Testis (tissue), 3 donors: ENCODE data around the gene MFGE8. TPM values are rescaled to one million over a fixed set of nuclear protein-coding genes. Genes with fewer than 3 reads are reported as not detected.

Experiments
- DNase-seq: peaks from one replicate; pipeline ENCODE4 v3.0.0-alpha.2; 2019
- H3K27ac ChIP-seq, 2 donors: fragments of 200-600 bp; sonication (generic); one replicate each; pipeline ENCODE4 v1.5.1; 2019
- H3K27me3 ChIP-seq: fragments of 200-600 bp; sonication (generic); one replicate; pipeline ENCODE4 v1.5.1; 2019
- H3K36me3 ChIP-seq: fragments of 200-600 bp; sonication (generic); one replicate; pipeline ENCODE4 v1.5.1; 2017; ENCODE audit warnings: low read depth; ENCODE audit errors: missing control alignments
- H3K4me1 ChIP-seq: fragments of 200-600 bp; sonication (generic); one replicate; pipeline ENCODE4 v1.5.1; 2019
- H3K4me3 ChIP-seq, 2 donors: fragments of 200-600 bp; sonication (generic); one replicate each; pipeline ENCODE4 v1.5.1; 2017 to 2019
- H3K9me3 ChIP-seq: fragments of 200-600 bp; sonication (generic); one replicate; pipeline ENCODE4 v1.5.1; 2017
- CTCF ChIP-seq, 3 experiments: fragments of 450-650 bp in 2 of 3; fragments of 200-600 bp in 1 of 3; sonication (generic) in 1 of 3; IDR thresholded peaks; one replicate each; pipeline ENCODE4 v1.5.1; 2016 to 2019; ENCODE audit warnings: antibody characterized with exemption in 3 of 3, mild to moderate bottlenecking in 2 of 3, moderate library complexity in 1 of 3
- POLR2A ChIP-seq: fragments of 450-650 bp; IDR thresholded peaks from one replicate; pipeline ENCODE4 v1.6.1; 2017; ENCODE audit warnings: antibody characterized with exemption, mild to moderate bottlenecking, moderate library complexity
- WGBS, 2 donors: methylation state at CpG; one replicate each; pipeline ENCODE4 v1.1.5; 2018; 5-methylcytosine and 5-hydroxymethylcytosine counted together
- intact Hi-C: fragments of 100-400 bp; cut with DNase I; formaldehyde crosslinking; loops from one replicate; pipeline ENCODE4 v1.15.1; 2023; ENCODE audit warnings: low total_unique reads
- polyA plus RNA-seq: library from polyadenylated mRNA; stranded (reverse); fragments of 350-450 nt; fragmentation: Illumina TruSeq; extraction: RNeasy Lipid Tissue Mini Kit (QIAGEN cat#74804); gene quantifications from one replicate; pipeline ENCODE4 v1.2.3, GENCODE V29; 2014; ENCODE audit warnings: low read depth, low replicate concordance; ENCODE audit not compliant: insufficient read depth
- total RNA-seq, 2 donors: library from RNA; depleted of rRNA; stranded (reverse); fragments of >200 nt; gene quantifications; one replicate each; pipeline ENCODE4 v1.2.3, GENCODE V29; 2016

Gene MFGE8
- total and polyA plus RNA-seq, 3 donors from 2014 or later: 137 to 260 (median 163) TPM

- intact Hi-C loops: no loop called here
- no peak overlapping the region for H3K27ac ChIP-seq
- TF ChIP-seq CTCF (IDR thresholded peaks at IDR 0.05) (no peak), POLR2A (no peak)
Observed at GRCh38 chr15:88897142-88897455, 16.1 kb downstream of the MFGE8 start.

GRCh38 chr15:88896333-88897033 is 16.7 kb downstream of the MFGE8 start:
- DNase-seq: no peak
- intact Hi-C loops: no loop called here
- H3K27me3 ChIP-seq: no peaks in the 10 kb centered on the region
- no peak overlapping the region for H3K4me3 ChIP-seq
- no peaks in the 10 kb centered on the region for H3K9me3 ChIP-seq
- peaks cover 15% of the 10 kb centered on the region for H3K4me1 ChIP-seq
- H3K36me3 ChIP-seq: no peaks in the 10 kb centered on the region
- WGBS, 2 donors: 66 to 83% methylated on average over 8 of the region's 8 CpGs
- no peak for TF ChIP-seq CTCF (IDR thresholded peaks at IDR 0.05)
- no peak for TF ChIP-seq POLR2A
- H3K27ac ChIP-seq: no peak overlapping the region

More at GRCh38 chr15:88897142-88897455, 16.1 kb downstream of the MFGE8 start:
- DNase-seq: no peak
- Histone ChIP-seq H3K27me3 (no peaks in the 10 kb centered on the region), H3K9me3 (no peaks in the 10 kb centered on the region), H3K4me3 (no peak overlapping the region), H3K36me3 (no peaks in the 10 kb centered on the region), H3K4me1 (peaks cover 15% of the 10 kb centered on the region)
- 23 to 42% methylated on average over 8 of the region's 8 CpGs for WGBS, 2 donors

GRCh38 chr15:88894819-88895767 is 18.1 kb downstream of the MFGE8 start, which contains the start of gene HAPLN3:
TSS of gene HAPLN3 (minus strand) at chr15:88895544. CDS start at chr15:88887298, 8,246 bp downstream.
- TF ChIP-seq CTCF (IDR thresholded peaks at IDR 0.05): no peak
- TF ChIP-seq POLR2A: no peak
- no peaks in the 10 kb centered on the region for H3K9me3 ChIP-seq
- intact Hi-C loops: no loop called here
- DNase-seq: no peak
- H3K27ac ChIP-seq: no peak within 1 kb of the TSS
- peak within 1 kb of the TSS; percentile 43 to 45 for H3K4me3 ChIP-seq
- 0 to 2% methylated on average over 11 to 63 of the region's 70 CpGs for WGBS, 2 donors
- H3K36me3 ChIP-seq: no peaks in the 10 kb centered on the region
- H3K27me3 ChIP-seq: no peaks in the 10 kb centered on the region
- peaks cover 15% of the 10 kb centered on the region for H3K4me1 ChIP-seq

- intact Hi-C loops: no loop called here
- Histone ChIP-seq H3K4me3 (peak overlapping the region; percentile 43 to 45), H3K27me3 (no peaks in the 10 kb centered on the region), H3K27ac (no peak overlapping the region), H3K36me3 (no peaks in the 10 kb centered on the region), H3K9me3 (no peaks in the 10 kb centered on the region), H3K4me1 (peaks cover 15% of the 10 kb centered on the region)
- DNase-seq: peak; percentile 69
- WGBS, 2 donors: 2 to 11% methylated on average over 8 to 23 of the region's 23 CpGs
- TF ChIP-seq POLR2A (no peak), CTCF (IDR thresholded peaks at IDR 0.05) (peak in 2 of 3 experiments; percentile 35 to 40)
Observed at GRCh38 chr15:88894348-88894818, 18.8 kb downstream of the MFGE8 start.
